ENCODE measurements around the gene STAC3. TPM values are rescaled to one million over a fixed set of nuclear protein-coding genes. Genes with fewer than 3 reads are reported as not detected.
A peak's percentile ranks its signal among the peaks of the same experiment; 100 is the strongest.

Gene STAC3
- total RNA-seq, 2 donors from 2014 or later, result 5.9 to 6.8 TPM

GRCh38 chr12:57250541-57250940 lies 446 bp downstream of the STAC3 start:
- no peaks in the 10 kb centered on the region for H3K27me3 Mint-ChIP-seq (ENCODE audit: insufficient read depth)
- 96 to 100% methylated on average over 1 to 2 of the region's 3 CpGs for whole genome bisulfite sequencing, 2 experiments (ENCODE audit: insufficient coverage in 1 of 2, insufficient read length in 1 of 2)
- H3K9me3 ChIP-seq (ENCODE audit: control insufficient read depth, low read length), result no peaks in the 10 kb centered on the region
- no peaks in the 10 kb centered on the region for H3K9me3 Mint-ChIP-seq
- no peaks in the 10 kb centered on the region for H3K27me3 ChIP-seq (ENCODE audit: control insufficient read depth, insufficient read depth, low read length, poor library complexity, severe bottlenecking)
- H3K27ac Mint-ChIP-seq, result no peak overlapping the region
- H3K4me1 ChIP-seq (ENCODE audit: control insufficient read depth, insufficient read depth, low read length), result no peaks in the 10 kb centered on the region
- no peaks in the 10 kb centered on the region for H3K4me1 Mint-ChIP-seq
- peaks cover 12% of the 10 kb centered on the region for H3K36me3 Mint-ChIP-seq (ENCODE audit: low read depth)
- no peak overlapping the region for H3K9ac ChIP-seq (ENCODE audit: extremely low read depth, low read length, poor library complexity, severe bottlenecking)
- no peak overlapping the region for H3K4me3 Mint-ChIP-seq
- no peak overlapping the region for H3K27ac ChIP-seq (ENCODE audit: low read depth, low read length)
- peaks cover 7% of the 10 kb centered on the region for H3K36me3 ChIP-seq (ENCODE audit: control insufficient read depth, insufficient read depth, low read length)
- no peak overlapping the region for H3K4me3 ChIP-seq (ENCODE audit: low read length)
- no peak for DNase-seq
- TF ChIP-seq CTCF (conservative IDR thresholded peaks at IDR 0.05), result no peak

- H3K9ac ChIP-seq (ENCODE audit: extremely low read depth, low read length, poor library complexity, severe bottlenecking), result no peak overlapping the region
- H3K27me3 ChIP-seq (ENCODE audit: control insufficient read depth, insufficient read depth, low read length, poor library complexity, severe bottlenecking), result peaks cover 5% of the 10 kb centered on the region
- Mint-ChIP-seq H3K4me1 (peaks cover 1% of the 10 kb centered on the region), H3K36me3 (ENCODE audit: low read depth) (peaks cover 5% of the 10 kb centered on the region), H3K9me3 (no peaks in the 10 kb centered on the region), H3K27me3 (ENCODE audit: insufficient read depth) (peaks cover 11% of the 10 kb centered on the region), H3K27ac (no peak overlapping the region), H3K4me3 (no peak overlapping the region)
- no peaks in the 10 kb centered on the region for H3K9me3 ChIP-seq (ENCODE audit: control insufficient read depth, low read length)
- no peaks in the 10 kb centered on the region for H3K4me1 ChIP-seq (ENCODE audit: control insufficient read depth, insufficient read depth, low read length)
- 88 to 90% methylated on average over 2 to 7 of the region's 7 CpGs for WGBS, 2 experiments (ENCODE audit: insufficient coverage in 1 of 2, insufficient read length in 1 of 2)
- no peak overlapping the region for H3K4me3 ChIP-seq (ENCODE audit: low read length)
- H3K36me3 ChIP-seq (ENCODE audit: control insufficient read depth, insufficient read depth, low read length), result peaks cover 3% of the 10 kb centered on the region
- no peak overlapping the region for H3K27ac ChIP-seq (ENCODE audit: low read depth, low read length)
- DNase-seq, result no peak
- no peak for TF ChIP-seq CTCF (conservative IDR thresholded peaks at IDR 0.05)
These were observed 1.8 kb downstream of the STAC3 start for GRCh38 chr12:57248934-57249742.

- Histone ChIP-seq H3K36me3 (ENCODE audit: control insufficient read depth, insufficient read depth, low read length) (no peaks in the 10 kb centered on the region), H3K9ac (ENCODE audit: extremely low read depth, low read length, poor library complexity, severe bottlenecking) (no peak overlapping the region), H3K27ac (ENCODE audit: low read depth, low read length) (no peak overlapping the region), H3K4me1 (ENCODE audit: control insufficient read depth, insufficient read depth, low read length) (no peaks in the 10 kb centered on the region), H3K4me3 (ENCODE audit: low read length) (no peak overlapping the region), H3K9me3 (ENCODE audit: control insufficient read depth, low read length) (no peaks in the 10 kb centered on the region), H3K27me3 (ENCODE audit: control insufficient read depth, insufficient read depth, low read length, poor library complexity, severe bottlenecking) (peaks cover 21% of the 10 kb centered on the region)
- no peak for TF ChIP-seq CTCF (conservative IDR thresholded peaks at IDR 0.05)
- Mint-ChIP-seq H3K27me3 (ENCODE audit: insufficient read depth) (peaks cover 28% of the 10 kb centered on the region), H3K4me3 (no peak overlapping the region), H3K27ac (no peak overlapping the region), H3K4me1 (peaks cover 11% of the 10 kb centered on the region), H3K36me3 (ENCODE audit: low read depth) (peaks cover 4% of the 10 kb centered on the region), H3K9me3 (no peaks in the 10 kb centered on the region)
- WGBS, 2 experiments (ENCODE audit: insufficient coverage in 1 of 2, insufficient read length in 1 of 2), result 67% methylated on average over 1 of the region's 1 CpG; no CpG with 5 or more reads in 1 of the 2 experiments
- DNase-seq, result peak; percentile 71
These were observed 3.9 kb downstream of the STAC3 start for GRCh38 chr12:57247041-57247440.
